GM23338 (cell line): ENCODE data around the gene SLC30A10. TPM values are rescaled to one million over a fixed set of nuclear protein-coding genes. Genes with fewer than 3 reads are reported as not detected.
"Not testable (repeated sequence)": the region's sequence is repeated elsewhere in the genome, so short reads cannot be mapped to it uniquely, and the experiment has no call there.

Source experiments
- ATAC-seq: fragments of 200-7000 bp; cut with Tn5 transposase; 3 replicates; pipeline ENCODE4 v1.9.1; 2020
- DNase-seq: peaks from one replicate; pipeline ENCODE4 v3.0.0-alpha.2; 2015; ENCODE audit warnings: low spot score
- H2AFZ ChIP-seq: fragments of 200-600 bp; sonication (generic); 2 replicates; pipeline ENCODE4 v1.8.0; 2016; ENCODE audit warnings: antibody characterized with exemption, mild to moderate bottlenecking, moderate library complexity
- H3F3A ChIP-seq: fragments of 200-600 bp; sonication (generic); replicated peaks from 2 replicates; pipeline ENCODE4 v1.8.0; 2017; ENCODE audit warnings: antibody characterized with exemption, mixed run types, low read depth
- H3K27ac ChIP-seq: fragments of 200-600 bp; sonication (generic); 2 replicates; pipeline ENCODE4 v1.6.1; 2016; ENCODE audit warnings: low read depth
- H3K27me3 ChIP-seq: fragments of 200-600 bp; sonication (generic); 2 replicates; pipeline ENCODE4 v1.8.0; 2016; ENCODE audit warnings: mild to moderate bottlenecking, mixed run types, moderate library complexity; ENCODE audit not compliant: insufficient read depth
- H3K36me3 ChIP-seq: fragments of 200-600 bp; sonication (generic); 2 replicates; pipeline ENCODE4 v1.8.0; 2016; ENCODE audit warnings: mild to moderate bottlenecking; ENCODE audit not compliant: insufficient read depth
- H3K4me1 ChIP-seq: fragments of 200-600 bp; sonication (generic); 2 replicates; pipeline ENCODE4 v1.8.0; 2016; ENCODE audit warnings: mild to moderate bottlenecking, moderate library complexity; ENCODE audit not compliant: insufficient read depth
- H3K4me2 ChIP-seq: fragments of 200-600 bp; sonication (generic); 2 replicates; pipeline ENCODE4 v1.7.1; 2017; ENCODE audit warnings: mixed run types
- H3K4me3 ChIP-seq: fragments of 200-600 bp; sonication (generic); 2 replicates; pipeline ENCODE4 v1.6.1; 2016; ENCODE audit warnings: mixed run types
- H3K79me2 ChIP-seq: fragments of 200-600 bp; sonication (generic); replicated peaks from 2 replicates; pipeline ENCODE4 v1.8.0; 2017; ENCODE audit warnings: mild to moderate bottlenecking; ENCODE audit not compliant: insufficient read depth
- H3K9me2 ChIP-seq: fragments of 200-600 bp; sonication (generic); 2 replicates; pipeline ENCODE4 v1.8.0; 2017; ENCODE audit not compliant: insufficient read depth
- H4K20me1 ChIP-seq: fragments of 200-600 bp; sonication (generic); replicated peaks from 2 replicates; pipeline ENCODE4 v1.8.0; 2017; ENCODE audit warnings: mild to moderate bottlenecking; ENCODE audit not compliant: insufficient read depth
- H3K27ac Mint-ChIP-seq: 2 replicates; pipeline ENCODE4 v1.8.0; 2020; ENCODE audit warnings: inconsistent platforms, mild to moderate bottlenecking, moderate library complexity, mixed read lengths
- H3K27me3 Mint-ChIP-seq: 3 replicates; pipeline ENCODE4 v1.8.0; 2022; ENCODE audit warnings: low read depth, mild to moderate bottlenecking, moderate library complexity, mixed read lengths, inconsistent platforms; ENCODE audit not compliant: insufficient read depth, poor library complexity
- H3K36me3 Mint-ChIP-seq: 3 replicates; pipeline ENCODE4 v1.8.0; 2021; ENCODE audit warnings: low read depth, mild to moderate bottlenecking, inconsistent platforms, moderate library complexity, mixed read lengths
- H3K4me1 Mint-ChIP-seq: 3 replicates; pipeline ENCODE4 v1.8.0; 2020; ENCODE audit warnings: mild to moderate bottlenecking, inconsistent platforms, mixed read lengths
- H3K4me3 Mint-ChIP-seq: 3 replicates; pipeline ENCODE4 v1.8.0; 2021; ENCODE audit warnings: moderate library complexity, mild to moderate bottlenecking, inconsistent platforms, mixed read lengths
- H3K9me3 Mint-ChIP-seq: 3 replicates; pipeline ENCODE4 v1.8.0; 2020; ENCODE audit warnings: moderate library complexity, mild to moderate bottlenecking, inconsistent platforms, mixed read lengths
- CREB1 ChIP-seq: fragments of 250-450 bp; sonication (Bioruptor Pico); IDR thresholded peaks from 2 replicates; pipeline ENCODE4 v1.5.0; 2020; ENCODE audit warnings: low read depth, mild to moderate bottlenecking, moderate library complexity
- EZH2 ChIP-seq: fragments of 200-600 bp; sonication (generic); IDR thresholded peaks from one replicate; pipeline ENCODE4 v1.8.0; 2017; ENCODE audit warnings: antibody characterized with exemption, mild to moderate bottlenecking, low read depth; ENCODE audit not compliant: unreplicated experiment
- EZH2phosphoT487 ChIP-seq: fragments of 200-600 bp; sonication (generic); IDR thresholded peaks from one replicate; pipeline ENCODE4 v1.8.1; 2018; ENCODE audit warnings: antibody characterized with exemption; ENCODE audit not compliant: unreplicated experiment
- JUNB ChIP-seq: IDR thresholded peaks from one replicate; pipeline ENCODE4 v1.6.1; 2016; ENCODE audit warnings: antibody characterized with exemption; ENCODE audit not compliant: unreplicated experiment
- NANOG ChIP-seq: IDR thresholded peaks from 2 replicates; pipeline ENCODE4 v1.6.1; 2016; ENCODE audit warnings: antibody characterized with exemption, borderline replicate concordance
- POLR2AphosphoS5 ChIP-seq: IDR thresholded peaks from 2 replicates; pipeline ENCODE4 v1.6.1; 2016; ENCODE audit warnings: antibody characterized with exemption, low read depth
- STAT1 ChIP-seq: IDR thresholded peaks from one replicate; pipeline ENCODE4 v1.6.1; 2016; ENCODE audit warnings: antibody characterized with exemption; ENCODE audit not compliant: unreplicated experiment
- ZNF114 ChIP-seq: fragments of 250-450 bp; sonication (Bioruptor Pico); IDR thresholded peaks from 2 replicates; pipeline ENCODE4 v1.5.0; 2020; ENCODE audit warnings: mild to moderate bottlenecking, moderate library complexity
- polyA plus RNA-seq: library from polyadenylated mRNA; unstranded; fragments of >200 nt; fragmentation: Nextera tagmentation; extraction: Ambion mirVana; gene quantifications from 2 replicates; pipeline ENCODE4 v1.2.1, GENCODE V29; 2016
- total RNA-seq: library from RNA; depleted of rRNA; stranded (reverse); fragments of >200 nt; shearing (Covaris generic); gene quantifications from 2 replicates; pipeline ENCODE4 v1.2.3, GENCODE V29; 2014
- TF ChIP-seq, protein P1 (sequence below): fragments of 250-450 bp; sonication (Bioruptor Pico); IDR thresholded peaks from 2 replicates; pipeline ENCODE4 v1.5.0; 2020; ENCODE audit warnings: mild to moderate bottlenecking, moderate library complexity
- TF ChIP-seq, protein P2 (sequence below), 2 experiments: fragments of 200-600 bp in 1 of 2; sonication (generic) in 1 of 2; conservative IDR thresholded peaks; 2 replicates each; pipeline versions ENCODE4 v1.5.1 to v1.6.1; 2016 to 2017; ENCODE audit warnings: antibody characterized with exemption in 2 of 2, low read depth in 2 of 2, mild to moderate bottlenecking in 2 of 2, moderate library complexity in 1 of 2

SLC30A10 gene
- total and polyA plus RNA-seq, 2 experiments from 2014 or later = 0.47 to 1.1 TPM

DNA sequence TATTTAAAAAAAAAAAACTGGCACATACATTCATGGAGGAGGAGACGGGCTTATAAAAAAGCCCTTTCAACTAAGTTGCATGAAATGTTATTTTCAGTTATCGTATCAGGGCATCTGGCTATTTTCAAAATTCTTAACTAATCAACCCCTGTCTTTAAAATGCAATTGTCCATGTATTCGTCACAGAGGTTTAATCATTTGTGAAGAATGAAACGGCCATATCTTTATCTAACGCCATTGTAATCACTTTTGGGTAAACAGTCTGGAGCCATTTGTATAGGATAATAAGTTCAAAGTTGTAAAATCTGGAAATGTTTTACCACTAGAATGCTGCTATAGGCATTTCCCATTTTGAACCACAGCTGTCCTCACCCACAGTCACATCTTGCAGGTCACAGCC lies 30.4 kb downstream of the SLC30A10 start (continued):
- TF ChIP-seq, protein P1, sequence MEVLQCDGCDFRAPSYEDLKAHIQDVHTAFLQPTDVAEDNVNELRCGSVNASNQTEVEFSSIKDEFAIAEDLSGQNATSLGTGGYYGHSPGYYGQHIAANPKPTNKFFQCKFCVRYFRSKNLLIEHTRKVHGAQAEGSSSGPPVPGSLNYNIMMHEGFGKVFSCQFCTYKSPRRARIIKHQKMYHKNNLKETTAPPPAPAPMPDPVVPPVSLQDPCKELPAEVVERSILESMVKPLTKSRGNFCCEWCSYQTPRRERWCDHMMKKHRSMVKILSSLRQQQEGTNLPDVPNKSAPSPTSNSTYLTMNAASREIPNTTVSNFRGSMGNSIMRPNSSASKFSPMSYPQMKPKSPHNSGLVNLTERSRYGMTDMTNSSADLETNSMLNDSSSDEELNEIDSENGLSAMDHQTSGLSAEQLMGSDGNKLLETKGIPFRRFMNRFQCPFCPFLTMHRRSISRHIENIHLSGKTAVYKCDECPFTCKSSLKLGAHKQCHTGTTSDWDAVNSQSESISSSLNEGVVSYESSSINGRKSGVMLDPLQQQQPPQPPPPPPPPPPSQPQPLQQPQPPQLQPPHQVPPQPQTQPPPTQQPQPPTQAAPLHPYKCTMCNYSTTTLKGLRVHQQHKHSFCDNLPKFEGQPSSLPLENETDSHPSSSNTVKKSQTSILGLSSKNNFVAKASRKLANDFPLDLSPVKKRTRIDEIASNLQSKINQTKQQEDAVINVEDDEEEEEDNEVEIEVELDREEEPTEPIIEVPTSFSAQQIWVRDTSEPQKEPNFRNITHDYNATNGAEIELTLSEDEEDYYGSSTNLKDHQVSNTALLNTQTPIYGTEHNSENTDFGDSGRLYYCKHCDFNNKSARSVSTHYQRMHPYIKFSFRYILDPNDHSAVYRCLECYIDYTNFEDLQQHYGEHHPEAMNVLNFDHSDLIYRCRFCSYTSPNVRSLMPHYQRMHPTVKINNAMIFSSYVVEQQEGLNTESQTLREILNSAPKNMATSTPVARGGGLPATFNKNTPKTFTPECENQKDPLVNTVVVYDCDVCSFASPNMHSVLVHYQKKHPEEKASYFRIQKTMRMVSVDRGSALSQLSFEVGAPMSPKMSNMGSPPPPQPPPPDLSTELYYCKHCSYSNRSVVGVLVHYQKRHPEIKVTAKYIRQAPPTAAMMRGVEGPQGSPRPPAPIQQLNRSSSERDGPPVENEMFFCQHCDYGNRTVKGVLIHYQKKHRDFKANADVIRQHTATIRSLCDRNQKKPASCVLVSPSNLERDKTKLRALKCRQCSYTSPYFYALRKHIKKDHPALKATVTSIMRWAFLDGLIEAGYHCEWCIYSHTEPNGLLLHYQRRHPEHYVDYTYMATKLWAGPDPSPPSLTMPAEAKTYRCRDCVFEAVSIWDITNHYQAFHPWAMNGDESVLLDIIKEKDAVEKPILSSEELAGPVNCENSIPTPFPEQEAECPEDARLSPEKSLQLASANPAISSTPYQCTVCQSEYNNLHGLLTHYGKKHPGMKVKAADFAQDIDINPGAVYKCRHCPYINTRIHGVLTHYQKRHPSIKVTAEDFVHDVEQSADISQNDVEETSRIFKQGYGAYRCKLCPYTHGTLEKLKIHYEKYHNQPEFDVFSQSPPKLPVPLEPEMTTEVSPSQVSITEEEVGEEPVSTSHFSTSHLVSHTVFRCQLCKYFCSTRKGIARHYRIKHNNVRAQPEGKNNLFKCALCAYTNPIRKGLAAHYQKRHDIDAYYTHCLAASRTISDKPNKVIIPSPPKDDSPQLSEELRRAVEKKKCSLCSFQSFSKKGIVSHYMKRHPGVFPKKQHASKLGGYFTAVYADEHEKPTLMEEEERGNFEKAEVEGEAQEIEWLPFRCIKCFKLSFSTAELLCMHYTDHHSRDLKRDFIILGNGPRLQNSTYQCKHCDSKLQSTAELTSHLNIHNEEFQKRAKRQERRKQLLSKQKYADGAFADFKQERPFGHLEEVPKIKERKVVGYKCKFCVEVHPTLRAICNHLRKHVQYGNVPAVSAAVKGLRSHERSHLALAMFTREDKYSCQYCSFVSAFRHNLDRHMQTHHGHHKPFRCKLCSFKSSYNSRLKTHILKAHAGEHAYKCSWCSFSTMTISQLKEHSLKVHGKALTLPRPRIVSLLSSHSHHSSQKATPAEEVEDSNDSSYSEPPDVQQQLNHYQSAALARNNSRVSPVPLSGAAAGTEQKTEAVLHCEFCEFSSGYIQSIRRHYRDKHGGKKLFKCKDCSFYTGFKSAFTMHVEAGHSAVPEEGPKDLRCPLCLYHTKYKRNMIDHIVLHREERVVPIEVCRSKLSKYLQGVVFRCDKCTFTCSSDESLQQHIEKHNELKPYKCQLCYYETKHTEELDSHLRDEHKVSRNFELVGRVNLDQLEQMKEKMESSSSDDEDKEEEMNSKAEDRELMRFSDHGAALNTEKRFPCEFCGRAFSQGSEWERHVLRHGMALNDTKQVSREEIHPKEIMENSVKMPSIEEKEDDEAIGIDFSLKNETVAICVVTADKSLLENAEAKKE (CRISPR knock-in tag) = no peak
- no peak for TF ChIP-seq JUNB
- no peak for TF ChIP-seq STAT1
- TF ChIP-seq POLR2AphosphoS5 = no peak
- TF ChIP-seq ZNF114 (CRISPR knock-in tag) = no peak
- no peak for TF ChIP-seq NANOG
- TF ChIP-seq CREB1 = no peak
- no peak for TF ChIP-seq EZH2phosphoT487
- TF ChIP-seq EZH2 = no peak
- TF ChIP-seq, protein P2, sequence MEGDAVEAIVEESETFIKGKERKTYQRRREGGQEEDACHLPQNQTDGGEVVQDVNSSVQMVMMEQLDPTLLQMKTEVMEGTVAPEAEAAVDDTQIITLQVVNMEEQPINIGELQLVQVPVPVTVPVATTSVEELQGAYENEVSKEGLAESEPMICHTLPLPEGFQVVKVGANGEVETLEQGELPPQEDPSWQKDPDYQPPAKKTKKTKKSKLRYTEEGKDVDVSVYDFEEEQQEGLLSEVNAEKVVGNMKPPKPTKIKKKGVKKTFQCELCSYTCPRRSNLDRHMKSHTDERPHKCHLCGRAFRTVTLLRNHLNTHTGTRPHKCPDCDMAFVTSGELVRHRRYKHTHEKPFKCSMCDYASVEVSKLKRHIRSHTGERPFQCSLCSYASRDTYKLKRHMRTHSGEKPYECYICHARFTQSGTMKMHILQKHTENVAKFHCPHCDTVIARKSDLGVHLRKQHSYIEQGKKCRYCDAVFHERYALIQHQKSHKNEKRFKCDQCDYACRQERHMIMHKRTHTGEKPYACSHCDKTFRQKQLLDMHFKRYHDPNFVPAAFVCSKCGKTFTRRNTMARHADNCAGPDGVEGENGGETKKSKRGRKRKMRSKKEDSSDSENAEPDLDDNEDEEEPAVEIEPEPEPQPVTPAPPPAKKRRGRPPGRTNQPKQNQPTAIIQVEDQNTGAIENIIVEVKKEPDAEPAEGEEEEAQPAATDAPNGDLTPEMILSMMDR (conservative IDR thresholded peaks at IDR 0.05; ENCODE audit: low read depth in 2 of 2) = no peak

DNA sequence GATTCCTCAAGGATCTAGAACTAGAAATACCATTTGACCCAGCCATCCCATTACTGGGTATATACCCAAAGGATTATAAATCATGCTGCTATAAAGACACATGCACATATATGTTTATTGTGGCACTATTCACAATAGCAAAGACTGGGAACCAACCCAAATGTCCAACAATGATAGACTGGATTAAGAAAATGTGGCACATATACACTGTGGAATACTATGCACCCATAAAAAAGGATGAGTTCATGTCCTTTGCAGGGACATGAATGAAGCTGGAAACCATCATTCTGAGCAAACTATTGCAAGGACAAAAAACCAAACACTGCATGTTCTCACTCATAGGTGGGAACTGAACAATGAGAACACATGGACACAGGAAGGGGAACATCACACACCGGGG lies 36.1 kb downstream of the SLC30A10 start:
- peaks cover 16% of the 10 kb centered on the region for H3K4me1 Mint-ChIP-seq
- H3K36me3 ChIP-seq, H3K27me3 Mint-ChIP-seq, H3K27me3 ChIP-seq, H3K9me3 Mint-ChIP-seq, DNase-seq, H4K20me1 ChIP-seq, ATAC-seq, H2AFZ ChIP-seq, H3K9me2 ChIP-seq, H3F3A ChIP-seq, H3K4me2 ChIP-seq, H3K27ac ChIP-seq, H3K36me3 Mint-ChIP-seq, H3K79me2 ChIP-seq, H3K4me3 Mint-ChIP-seq, H3K4me3 ChIP-seq, H3K27ac Mint-ChIP-seq: not testable (repeated sequence)
- peaks cover 13% of the 10 kb centered on the region; the same call in 1 of the 2 replicates for H3K4me1 ChIP-seq

DNA sequence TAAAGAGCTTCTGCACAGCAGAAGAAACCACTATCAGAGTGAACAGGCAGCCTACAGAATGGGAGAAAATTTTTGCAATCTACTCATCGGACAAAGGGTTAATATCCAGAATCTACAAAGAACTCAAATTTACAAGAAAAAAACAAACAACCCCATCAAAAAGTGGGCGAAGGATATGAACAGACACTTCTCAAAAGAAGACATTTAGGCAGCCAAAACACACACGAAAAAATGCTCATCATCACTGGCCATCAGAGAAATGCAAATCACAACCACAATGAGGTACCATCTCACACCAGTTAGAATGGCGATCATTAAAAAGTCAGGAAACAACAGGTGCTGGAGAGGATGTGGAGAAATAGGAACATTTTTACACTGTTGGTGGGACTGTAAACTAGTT lies 36.5 kb downstream of the SLC30A10 start:
- H2AFZ ChIP-seq, H3K4me3 ChIP-seq, H3K9me2 ChIP-seq, H3K27ac ChIP-seq, H3F3A ChIP-seq, H3K36me3 ChIP-seq, ATAC-seq, H3K27me3 Mint-ChIP-seq, H3K4me3 Mint-ChIP-seq, H4K20me1 ChIP-seq, H3K36me3 Mint-ChIP-seq, H3K4me2 ChIP-seq, H3K27me3 ChIP-seq, DNase-seq, H3K79me2 ChIP-seq, H3K27ac Mint-ChIP-seq: not testable (repeated sequence)
- Mint-ChIP-seq H3K4me1 (peaks cover 14% of the 10 kb centered on the region), H3K9me3 (peaks cover 11% of the 10 kb centered on the region)
- peaks cover 13% of the 10 kb centered on the region; the same call in 1 of the 2 replicates for H3K4me1 ChIP-seq

DNA sequence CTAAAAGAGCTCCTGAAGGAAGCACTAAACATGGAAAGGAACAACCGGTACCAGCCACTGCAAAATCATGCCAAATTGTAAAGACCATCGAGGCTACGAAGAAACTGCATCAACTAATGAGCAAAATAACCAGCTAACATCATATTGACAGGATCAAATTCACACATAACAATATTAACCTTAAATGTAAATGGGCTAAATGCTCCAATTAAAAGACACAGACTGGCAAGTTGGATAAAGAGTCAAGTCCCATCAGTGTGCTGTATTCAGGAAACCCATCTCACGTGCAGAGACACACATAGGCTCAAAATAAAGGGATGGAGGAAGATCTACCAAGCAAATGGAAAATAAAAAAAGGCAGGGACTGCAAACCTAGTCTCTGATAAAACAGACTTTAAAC lies 39.7 kb downstream of the SLC30A10 start:
- H3K9me3 Mint-ChIP-seq = peaks cover 17% of the 10 kb centered on the region
- H3K27ac Mint-ChIP-seq, H3K4me3 Mint-ChIP-seq, H3K27ac ChIP-seq, H3K36me3 Mint-ChIP-seq, H3K27me3 ChIP-seq, H3K4me1 ChIP-seq, ATAC-seq, DNase-seq, H3K4me3 ChIP-seq, H3K9me2 ChIP-seq, H4K20me1 ChIP-seq, H3K36me3 ChIP-seq, H2AFZ ChIP-seq, H3K27me3 Mint-ChIP-seq, H3F3A ChIP-seq, H3K4me2 ChIP-seq, H3K4me1 Mint-ChIP-seq, H3K79me2 ChIP-seq: not testable (repeated sequence)
